ENCODE data around the gene PPP1R12B.
"Not testable (repeated sequence)": the region's sequence is repeated elsewhere in the genome, so short reads cannot be mapped to it uniquely, and the experiment has no call there.

Gene PPP1R12B

DNA sequence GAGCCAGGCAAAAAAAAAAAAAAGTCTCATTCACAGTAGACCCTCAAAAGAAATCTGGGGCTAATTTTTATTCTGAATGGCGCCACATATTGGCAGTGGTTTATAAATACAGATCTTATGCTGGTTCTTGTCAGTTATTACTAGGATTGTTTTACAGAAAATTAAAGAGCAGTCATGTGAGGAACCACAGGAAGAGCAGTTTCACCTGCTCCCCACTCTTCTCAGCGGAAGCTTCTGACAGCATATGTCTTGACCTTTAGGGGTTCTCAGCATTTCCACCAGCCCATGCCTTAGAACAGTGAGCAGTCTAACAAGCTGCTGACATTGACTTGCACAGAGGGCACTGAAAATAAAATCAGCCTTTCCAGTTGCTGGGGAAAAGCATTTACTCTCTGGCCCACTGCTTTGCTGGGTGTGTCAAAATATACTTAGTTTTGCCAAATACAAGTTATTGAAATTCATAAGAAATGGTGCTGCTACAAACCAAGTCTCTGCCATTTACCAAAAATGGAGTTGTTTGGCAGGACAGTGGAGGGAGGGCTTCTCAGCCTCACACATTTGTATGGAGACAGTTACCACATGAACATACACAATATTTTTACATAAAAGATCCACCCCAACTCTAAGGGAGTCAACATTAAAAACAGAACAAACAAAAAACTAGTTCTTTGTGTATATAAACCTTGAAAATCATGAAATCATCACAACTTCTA lies 217.5 kb downstream of the PPP1R12B start:
- DNase-seq, result no peak

DNA sequence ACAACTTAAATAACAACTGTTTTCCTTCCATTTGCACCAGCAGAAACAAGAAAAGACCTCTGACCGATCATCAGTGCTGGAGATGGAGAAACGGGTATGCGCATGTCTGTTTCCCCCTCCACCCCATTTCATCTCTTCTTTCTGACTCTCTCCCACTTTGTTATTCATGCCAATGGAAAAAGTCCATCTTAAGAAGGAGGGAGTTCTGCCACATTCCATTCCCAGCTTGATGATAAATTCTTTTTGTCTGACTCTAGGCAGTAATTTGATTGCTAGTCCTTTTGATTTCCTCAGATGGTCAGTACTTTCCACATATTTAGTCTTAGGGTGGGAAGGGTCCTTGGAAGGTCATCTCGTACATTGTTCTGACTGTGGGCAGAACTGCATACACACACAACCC lies 219.2 kb downstream of the PPP1R12B start:
- no peak for DNase-seq

DNA sequence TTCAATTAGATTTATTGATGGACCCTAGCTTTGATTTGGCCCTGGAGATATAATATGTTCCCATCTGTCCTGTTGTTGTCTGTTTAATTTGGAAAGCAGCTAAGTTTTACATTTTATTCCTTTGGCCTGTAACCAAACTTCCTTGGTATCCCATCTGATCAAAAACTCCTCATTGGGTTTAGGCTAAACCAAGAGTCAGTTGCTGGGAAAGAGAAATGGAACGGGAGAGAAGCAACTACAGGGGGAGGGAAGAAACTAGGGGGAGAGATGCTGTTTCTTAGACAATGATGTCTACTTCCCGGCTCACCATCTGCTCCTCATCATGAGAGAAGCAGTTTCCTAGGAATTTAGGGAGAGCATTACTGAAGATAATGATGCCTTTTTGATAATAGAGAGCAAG lies 219.9 kb downstream of the PPP1R12B start:
- DNase-seq, result no peak

DNA sequence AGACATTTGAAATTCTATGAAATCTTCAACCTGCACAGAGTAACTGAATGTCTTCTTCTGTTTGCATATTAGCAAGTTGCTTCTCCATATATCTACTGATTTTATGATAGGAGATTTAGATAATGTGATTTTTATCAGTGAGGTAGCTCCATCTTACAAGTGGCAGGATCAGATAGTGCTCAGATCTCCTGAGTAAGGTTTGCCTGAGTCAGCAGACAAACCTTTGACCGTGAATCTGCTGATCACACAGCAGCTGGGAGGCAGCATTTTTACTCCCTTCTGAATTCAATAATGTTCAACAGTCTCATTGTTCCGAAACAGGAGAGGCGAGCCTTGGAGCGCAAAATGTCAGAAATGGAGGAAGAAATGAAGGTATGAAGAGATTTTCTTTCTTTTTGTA lies 220.3 kb downstream of the PPP1R12B start:
- DNase-seq, result no peak

DNA sequence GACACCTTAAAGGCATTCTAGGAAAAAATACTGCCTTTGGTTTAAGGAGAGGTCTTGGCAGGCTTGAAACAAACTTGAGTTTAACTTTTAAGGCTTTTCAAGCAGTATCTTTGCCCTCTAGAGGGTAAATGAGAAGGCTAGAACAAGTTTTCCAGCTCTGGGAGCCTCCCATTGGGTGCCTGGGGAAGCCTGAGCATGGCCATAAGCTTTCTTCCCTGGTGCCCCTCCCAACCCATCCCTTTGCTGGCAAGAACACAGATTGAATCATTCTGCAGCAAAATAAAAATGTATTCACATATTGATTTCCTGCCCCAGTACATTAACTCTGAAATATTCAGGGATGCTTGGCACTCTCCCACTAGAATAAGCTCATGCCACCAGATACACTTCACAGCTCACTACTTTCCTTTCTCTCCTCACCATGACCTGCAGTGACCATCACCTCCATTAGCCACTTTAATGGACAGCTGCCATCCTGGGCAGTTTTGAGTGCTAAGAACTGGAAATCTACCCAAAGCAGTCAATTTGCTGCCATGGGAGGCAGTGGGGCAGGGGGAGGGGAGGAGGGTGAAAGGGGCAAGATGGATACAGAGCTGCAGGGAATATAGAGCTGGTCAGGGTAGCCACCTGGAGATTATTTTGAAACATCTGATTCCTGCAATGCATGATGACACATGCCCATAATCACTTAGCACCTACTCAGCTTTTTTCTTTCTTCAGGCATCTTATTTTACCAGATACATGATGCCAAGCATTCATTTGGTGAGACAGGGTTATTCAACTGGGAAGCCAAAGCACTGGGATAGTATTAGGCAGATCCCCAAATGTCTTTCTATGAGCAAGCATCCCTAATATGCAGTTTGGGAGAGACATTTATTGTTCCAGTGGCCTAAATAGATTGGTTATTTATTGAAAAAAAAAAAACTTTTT lies 221.2 kb downstream of the PPP1R12B start:
- no peak for DNase-seq

DNA sequence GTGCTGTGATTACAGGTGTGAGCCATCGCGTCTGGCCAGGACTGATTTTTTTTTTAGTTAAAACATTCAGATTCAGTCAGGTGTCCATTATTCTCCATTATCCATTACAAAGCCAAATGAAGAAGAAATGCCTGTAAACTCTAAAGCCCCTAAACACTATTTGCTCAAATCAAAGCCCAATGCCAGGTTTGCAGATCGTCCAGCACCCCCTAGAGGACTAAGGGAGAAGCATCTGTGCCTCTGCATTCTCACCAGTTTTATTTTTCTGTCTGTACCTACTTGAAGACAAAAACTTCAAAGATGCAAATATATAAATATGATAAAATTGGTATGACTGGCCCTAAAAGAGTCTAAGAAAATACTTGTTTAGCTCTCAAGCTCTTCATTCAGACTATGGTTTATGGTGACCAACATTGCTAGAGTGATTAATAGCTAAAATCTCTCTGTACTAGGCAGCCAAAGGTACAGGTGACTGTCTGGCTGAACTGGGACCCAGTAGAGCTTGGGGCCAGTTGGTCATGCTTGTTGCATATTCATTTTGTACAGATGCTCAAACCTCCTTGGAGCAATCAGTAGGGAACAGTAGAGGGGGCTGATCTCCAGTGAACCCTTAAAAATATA lies 223.3 kb downstream of the PPP1R12B start:
- peak; percentile 1 for DNase-seq

DNA sequence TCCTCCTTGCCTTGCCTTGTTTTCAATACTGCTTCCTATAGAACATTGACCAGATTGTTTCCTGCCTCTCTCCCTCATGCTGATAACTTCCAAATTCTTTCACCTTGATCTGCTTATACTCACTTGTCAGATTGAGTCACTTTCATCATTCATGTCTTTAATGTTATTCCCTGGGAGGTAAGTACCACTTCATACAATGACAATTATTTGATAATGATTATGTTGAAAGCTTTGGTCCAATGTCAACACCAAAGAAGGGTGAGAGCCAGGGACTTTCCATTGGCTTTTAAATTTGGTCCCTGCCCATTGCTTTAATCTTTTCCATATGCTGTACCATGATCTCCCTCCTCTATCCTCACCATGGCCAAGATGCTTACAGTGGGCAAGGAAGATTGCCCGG lies 224.4 kb downstream of the PPP1R12B start:
- no peak for DNase-seq

DNA sequence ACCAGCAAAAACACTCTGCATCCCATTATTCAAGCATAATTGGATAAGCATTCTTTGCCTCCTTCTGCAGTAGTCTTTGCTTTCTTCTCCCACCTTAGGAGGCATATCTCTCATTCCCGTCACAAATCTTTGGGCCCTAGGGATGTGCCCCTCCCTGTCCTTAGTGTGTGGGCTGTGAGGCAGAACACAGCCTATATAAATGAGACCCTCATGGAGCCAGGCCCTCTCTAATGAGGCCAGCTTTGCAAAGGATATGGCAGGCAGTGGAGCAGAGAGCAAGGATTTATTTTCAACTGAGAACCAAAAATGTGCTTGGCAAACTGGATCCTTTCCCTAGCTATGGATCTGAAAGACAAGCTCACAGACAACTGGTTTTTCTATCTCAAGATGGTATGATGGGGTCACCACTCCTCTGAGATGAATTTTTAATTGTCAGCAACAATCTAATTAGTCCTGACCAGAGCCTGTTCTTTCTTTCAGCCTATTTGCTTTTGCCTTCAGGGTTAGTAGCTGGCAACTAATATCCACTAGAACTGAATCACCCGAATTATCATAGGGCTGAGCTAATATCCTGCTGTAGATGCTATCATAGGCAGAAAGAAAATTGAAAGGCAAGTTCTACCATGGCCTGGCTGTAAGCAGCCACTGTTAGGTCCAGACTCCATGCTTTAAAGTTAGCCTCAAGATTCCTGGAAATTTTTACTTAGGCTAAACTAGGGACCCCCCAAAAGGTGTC lies 227.6 kb downstream of the PPP1R12B start:
- DNase-seq, result no peak

DNA sequence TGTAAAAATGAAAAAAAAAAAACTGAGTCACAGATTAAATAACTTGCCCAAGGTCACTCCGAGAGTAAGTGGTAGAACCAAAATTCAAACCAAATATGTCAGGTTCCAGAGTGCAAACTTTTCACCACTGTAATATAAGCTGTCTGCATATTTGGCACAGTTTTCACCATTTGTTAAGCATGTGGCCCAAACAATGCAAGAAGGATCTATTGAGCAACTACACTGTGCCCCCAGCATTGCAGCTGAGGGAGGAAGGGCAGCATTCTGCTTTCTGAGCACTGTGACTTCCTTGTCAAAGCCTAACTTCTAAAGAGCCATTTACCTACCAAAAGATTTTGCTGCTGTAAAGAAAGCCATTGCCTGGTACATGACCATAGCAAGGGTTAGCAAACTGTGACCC lies 228.3 kb downstream of the PPP1R12B start:
- no peak for DNase-seq

DNA sequence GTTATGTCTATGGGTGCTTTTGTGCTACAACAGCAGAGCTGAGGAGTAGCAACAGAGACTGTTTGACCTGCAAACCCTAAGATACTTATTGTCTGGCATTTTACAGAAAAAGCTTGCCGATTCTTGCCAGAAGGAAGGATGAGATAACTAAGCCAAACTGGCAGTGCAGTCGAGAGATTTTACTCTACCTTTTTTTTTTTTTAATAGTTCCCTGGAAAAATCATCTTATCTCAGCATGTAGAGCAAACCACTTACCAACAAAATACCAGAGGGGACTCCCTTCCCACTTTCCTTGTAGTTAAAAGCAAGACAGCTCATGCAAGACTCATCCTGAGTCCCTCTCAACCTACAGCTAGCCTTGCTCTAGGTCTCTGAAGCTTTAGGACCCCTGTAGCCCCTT lies 228.9 kb downstream of the PPP1R12B start:
- no peak for DNase-seq

DNA sequence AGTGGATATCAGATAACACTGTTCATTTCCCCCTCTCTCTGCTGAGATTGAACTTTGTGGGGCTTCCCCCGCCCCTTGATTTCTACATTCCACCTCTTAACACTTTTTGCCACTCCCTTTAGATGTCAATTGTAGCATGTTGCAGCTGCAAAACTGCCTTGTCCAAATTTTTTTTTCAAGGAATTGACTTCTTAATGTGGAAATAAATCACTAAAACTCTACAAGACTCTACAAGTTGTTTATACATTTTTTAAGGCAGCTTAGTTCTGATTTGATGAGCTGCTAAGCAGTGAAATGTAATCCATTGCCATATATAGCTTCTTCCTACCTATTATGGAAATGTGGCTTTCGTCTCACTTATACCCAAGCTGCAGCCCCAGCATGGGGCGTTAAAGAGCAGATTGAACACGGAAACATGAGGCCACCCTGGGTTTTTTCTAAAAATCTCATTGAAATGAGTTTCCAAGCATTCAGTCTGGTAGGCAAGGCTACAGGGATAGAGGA lies 229.6 kb downstream of the PPP1R12B start:
- no peak for DNase-seq

DNA sequence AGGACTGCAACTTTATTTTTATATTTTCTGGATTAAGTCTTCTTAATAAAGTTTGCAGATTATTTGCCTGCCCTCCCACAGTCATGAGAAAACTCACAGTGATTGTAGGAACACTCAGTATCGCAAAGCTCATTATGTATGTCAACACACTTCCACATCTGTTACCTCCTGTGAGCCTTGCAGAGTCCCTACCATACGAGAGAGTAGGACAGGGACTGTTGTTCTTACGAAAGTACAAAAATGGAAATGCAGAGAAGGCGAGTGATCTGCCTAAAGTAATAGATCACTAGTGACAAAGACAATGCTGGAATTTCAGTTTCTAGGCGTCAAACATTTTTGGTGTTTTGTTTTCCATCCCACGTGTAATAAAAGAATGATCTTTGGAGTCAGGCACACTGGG lies 230.1 kb downstream of the PPP1R12B start:
- DNase-seq, result no peak

DNA sequence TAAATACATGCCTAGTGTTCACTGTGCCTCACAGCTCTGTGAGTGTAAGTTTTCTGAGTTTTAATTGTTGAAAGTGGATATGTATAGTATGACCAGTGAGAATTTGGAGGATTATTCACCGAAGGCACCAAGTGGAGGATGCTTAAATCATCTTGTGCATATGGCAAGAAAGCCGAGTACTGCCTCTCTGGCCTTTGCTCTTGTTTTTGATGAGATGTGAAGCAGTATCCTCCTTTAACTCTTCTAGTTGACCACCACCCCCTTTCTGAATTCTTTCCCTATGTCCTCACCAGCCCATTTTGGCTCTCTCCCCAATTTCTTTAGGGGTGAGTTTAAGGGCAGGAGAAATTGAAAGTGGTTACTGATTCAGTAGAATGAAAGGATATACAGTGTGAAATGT lies 231.3 kb downstream of the PPP1R12B start:
- no peak for DNase-seq

DNA sequence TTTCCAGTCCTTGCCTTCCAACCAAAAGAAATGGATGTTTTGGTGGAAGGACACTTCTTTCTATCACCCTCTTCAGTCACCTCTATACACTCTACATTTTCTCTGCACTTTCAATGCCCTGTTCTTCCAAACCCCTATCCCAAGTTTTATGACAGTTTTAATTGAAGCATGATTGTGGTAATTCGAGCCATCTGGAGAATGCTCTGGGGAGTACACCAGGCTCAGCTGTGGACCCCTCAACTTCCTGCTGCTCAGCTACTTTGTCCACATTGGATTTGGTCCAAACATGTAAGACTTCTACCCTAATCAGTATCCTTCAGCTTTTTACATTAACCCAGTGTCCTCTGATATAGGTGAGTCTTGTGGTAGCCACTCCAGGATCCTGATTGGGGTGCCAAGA lies 232.1 kb downstream of the PPP1R12B start:
- no peak for DNase-seq

DNA sequence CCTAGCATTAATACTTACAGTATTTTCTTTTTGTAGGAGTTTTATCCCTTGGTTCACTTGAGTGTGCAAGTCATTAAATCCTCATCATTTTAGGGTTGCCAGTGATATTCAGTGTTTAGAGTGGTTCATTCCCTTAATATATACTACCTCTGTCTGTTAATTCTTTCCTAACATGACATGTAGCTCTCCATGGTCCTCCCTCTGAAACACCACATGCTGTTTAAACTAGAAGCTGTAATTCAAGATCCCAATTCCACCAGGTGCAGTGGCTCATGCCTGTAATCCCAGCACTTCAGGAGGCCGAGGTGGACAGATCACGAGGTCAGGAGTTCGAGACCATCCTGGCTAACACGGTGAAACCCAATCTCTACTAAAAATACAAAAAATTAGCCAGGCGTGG lies 233.9 kb downstream of the PPP1R12B start:
- DNase-seq, result not testable (repeated sequence)

DNA sequence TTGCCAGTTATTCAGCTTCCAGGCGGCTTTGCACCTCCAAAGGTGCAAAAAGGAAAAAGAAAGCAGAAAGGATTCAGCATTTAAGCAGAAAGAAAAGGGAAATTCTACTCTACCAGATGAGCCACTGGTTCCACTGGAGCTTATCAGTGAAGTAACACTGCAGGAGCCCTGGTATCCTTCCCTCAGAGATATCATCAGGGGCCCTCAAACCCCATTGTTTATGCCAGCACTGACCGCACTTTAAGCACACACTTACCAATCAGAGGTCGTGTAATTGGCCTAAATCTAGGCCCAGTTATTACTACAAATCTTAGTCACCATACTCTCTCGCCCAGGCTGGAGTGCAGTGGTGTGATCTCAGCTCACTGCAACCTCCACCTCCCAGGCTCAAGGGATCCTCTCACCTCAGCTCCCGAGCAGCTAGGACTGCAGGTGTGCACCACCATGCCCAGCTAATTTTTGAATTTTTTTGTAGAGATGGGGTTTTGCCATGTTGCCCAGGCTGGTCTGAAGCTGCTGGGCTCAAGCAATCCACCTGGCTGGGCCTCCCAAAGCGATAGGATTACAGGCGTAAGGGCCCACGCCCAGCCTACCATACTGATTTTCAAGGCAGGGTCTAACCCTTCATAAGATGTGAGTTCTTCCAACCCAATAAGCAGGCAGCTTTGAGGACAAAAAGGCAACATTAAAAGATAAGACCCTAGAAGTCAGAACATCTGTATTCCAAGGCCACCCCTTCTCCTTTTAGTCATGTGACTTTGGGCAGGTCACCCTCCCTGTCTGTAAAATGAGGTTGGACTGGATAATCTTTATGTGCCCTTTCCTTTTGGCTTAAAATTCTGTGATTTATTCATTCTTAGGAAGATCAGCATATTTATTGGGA lies 236.4 kb downstream of the PPP1R12B start:
- DNase-seq, result no peak

DNA sequence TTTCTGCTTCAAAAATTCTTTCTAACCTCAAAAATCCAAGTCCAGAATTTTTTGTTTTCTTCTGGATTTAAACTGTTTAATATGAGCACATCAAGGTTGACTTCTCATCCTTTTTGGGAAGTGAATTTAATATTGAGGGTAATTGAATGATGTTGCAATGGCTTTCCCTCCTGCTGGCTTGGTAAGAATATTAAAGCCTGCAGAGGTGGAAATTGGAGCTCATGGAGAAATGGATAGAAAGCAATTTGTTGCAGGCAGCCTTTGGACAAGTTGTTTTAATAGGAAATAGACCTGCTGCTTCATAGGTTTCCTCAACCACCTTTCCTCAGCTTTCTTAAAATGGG lies 237.1 kb downstream of the PPP1R12B start:
- no peak for DNase-seq

DNA sequence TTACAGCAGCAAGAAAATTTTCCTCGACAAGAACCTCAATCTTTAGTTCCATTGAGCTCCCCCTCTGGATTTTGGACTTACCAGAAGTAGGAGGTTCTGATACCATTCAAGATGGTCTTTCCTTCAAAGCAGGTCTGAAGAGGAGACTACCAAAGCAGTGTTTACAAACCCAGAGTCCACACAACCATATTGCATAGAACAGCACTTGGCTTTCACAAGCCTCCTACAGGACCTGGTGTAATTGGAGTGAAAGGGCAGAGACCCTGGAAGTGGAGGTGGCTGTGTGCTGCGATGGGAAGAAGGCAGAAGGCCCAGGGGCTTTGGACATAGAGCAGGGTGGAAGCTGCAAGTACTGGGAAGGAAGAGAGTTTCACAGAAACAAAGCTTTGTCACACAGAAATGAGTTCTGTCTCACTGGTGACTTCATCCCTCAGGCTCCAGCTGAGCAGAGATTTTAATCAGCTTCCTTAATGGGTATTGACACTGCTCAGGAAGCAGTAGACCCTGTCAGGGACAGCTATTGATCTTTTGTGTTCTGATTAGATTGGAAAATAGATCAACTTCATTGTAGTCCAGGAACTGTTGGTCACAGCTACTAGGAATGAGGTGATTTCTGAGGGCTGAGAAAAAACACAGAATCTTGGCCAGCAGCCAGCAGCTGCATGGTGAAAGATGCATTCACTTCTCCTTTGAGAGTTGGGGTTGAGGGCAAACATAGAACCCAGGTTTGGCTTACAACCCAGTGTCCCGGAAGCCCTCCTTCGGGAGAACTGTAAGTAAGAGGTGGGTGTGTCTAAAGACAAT lies 237.7 kb downstream of the PPP1R12B start:
- DNase-seq, result peak; percentile 41

DNA sequence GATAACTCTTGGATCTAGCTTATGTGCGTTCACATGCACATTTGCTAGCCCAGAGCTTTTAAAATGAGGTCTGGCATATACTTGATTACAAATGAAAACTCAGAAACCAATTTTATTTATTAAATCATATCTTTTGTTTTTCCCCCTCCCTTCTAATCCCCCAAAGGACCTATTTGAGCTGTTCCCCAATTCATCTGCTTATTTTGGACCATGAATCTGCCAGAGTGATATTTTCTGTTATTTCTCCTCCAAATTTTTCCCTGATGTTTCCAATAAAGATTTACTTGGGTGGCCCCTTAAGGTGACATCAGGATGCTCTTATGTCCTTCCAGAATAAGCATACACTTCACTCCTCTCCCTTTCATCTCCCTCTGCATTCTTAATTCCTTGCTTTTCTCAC lies 238.4 kb downstream of the PPP1R12B start:
- no peak for DNase-seq

DNA sequence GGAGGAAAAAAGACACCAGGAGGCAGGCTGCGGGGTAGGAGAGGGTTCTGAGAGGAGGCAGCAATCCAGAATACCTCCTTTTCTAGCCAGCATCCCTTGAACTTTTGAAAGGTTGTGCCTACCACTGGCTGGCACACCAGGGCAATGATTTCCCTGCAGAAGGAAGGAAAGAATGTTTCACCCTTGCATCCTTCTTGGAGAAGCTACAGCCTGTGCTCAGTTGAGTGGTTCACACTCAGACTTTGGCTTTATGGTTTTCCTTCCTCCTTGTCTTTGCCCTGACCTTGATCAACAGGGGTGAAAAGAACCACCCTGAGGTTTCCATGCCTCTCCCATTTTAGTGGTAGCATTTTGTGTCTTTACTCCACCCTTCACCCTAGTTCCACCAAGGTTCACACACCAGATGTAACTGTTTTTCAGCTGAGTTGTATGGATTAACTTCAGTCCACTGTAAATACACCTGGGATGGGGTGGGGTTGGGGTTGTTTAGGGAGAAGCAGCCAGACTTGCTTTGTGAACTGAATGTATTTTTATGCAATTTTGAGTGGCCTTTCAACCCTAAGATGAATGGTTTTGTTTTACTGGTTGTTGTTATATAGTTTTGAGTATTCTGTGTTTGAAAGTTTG lies 239.5 kb downstream of the PPP1R12B start:
- no peak for DNase-seq
